ENCODE results near the gene ZFYVE21.

- TF ChIP-seq GATA2 (IDR thresholded peaks at IDR 0.05; ENCODE audit: low read depth, low read length) (no peak), GATA3 (IDR thresholded peaks at IDR 0.05; ENCODE audit: low read depth, low read length) (no peak)
Measured at GRCh38 chr14:103684871-103685270, 30.7 kb upstream of the ZFYVE21 start.
